ENCODE measurements around the gene PMEL. TPM values are rescaled to one million over a fixed set of nuclear protein-coding genes. Genes with fewer than 3 reads are reported as not detected.

PMEL gene
- total and polyA plus RNA-seq, 9 of the 15 experiments (the other 6 are each of a cell fraction or from before 2014, with no cell fraction given): 0.36 to 2.0 (median 0.98) TPM

DNA sequence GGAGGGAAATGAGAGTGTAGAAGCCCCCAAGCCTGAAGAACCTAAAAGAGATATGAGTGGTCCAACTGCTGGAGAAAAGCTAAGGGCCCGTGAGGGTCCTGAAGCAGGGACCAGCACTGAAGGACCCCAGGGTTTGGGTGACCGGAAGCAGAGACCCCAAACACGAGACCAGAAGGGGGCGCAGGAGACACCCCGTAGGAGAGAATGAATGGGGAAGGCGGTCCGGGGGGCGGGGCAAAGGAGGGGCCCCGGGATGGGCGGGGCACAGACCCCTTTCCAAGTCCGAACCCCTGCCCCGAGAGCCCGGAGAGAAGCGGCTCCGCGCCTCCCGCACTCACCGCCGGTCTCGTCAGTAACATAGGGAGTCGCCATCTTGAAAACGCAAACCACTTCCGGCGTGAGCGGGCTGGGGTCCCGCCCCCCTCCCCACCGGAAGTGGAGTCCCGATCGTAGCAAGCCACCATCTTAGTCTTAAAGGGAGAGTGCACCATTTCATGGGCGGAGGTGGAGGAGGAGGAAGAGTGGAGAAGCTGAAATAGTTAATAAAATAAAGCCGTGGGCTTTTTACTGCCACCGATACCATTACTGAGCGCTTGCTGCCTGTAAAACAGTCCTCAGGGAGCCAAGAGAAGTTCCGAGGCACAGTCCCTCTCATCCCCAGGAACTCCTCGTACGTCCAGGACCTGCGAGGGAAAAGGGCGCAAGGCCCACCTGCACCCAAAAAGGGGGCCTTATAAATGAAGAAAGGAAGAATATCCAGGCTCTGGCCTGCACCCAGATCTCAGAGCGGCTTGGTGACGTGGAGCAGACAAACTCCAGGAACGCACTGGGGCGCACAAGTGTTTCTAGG, 38.9 kb downstream of the PMEL start (continued):
- TF ChIP-seq, protein P1, sequence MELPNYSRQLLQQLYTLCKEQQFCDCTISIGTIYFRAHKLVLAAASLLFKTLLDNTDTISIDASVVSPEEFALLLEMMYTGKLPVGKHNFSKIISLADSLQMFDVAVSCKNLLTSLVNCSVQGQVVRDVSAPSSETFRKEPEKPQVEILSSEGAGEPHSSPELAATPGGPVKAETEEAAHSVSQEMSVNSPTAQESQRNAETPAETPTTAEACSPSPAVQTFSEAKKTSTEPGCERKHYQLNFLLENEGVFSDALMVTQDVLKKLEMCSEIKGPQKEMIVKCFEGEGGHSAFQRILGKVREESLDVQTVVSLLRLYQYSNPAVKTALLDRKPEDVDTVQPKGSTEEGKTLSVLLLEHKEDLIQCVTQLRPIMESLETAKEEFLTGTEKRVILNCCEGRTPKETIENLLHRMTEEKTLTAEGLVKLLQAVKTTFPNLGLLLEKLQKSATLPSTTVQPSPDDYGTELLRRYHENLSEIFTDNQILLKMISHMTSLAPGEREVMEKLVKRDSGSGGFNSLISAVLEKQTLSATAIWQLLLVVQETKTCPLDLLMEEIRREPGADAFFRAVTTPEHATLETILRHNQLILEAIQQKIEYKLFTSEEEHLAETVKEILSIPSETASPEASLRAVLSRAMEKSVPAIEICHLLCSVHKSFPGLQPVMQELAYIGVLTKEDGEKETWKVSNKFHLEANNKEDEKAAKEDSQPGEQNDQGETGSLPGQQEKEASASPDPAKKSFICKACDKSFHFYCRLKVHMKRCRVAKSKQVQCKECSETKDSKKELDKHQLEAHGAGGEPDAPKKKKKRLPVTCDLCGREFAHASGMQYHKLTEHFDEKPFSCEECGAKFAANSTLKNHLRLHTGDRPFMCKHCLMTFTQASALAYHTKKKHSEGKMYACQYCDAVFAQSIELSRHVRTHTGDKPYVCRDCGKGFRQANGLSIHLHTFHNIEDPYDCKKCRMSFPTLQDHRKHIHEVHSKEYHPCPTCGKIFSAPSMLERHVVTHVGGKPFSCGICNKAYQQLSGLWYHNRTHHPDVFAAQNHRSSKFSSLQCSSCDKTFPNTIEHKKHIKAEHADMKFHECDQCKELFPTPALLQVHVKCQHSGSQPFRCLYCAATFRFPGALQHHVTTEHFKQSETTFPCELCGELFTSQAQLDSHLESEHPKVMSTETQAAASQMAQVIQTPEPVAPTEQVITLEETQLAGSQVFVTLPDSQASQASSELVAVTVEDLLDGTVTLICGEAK (IDR thresholded peaks at IDR 0.05): peak; percentile 92
- TF ChIP-seq, protein P1 (CRISPR knock-in tag; IDR thresholded peaks at IDR 0.05): no peak
- peak; percentile 65 for TF ChIP-seq HCFC1 (IDR thresholded peaks at IDR 0.05; ENCODE audit: low read depth, low read length)
- TF ChIP-seq NCOR1 (IDR thresholded peaks at IDR 0.05): peak; percentile 55; the same call in 1 of the 2 replicates
- peak; percentile 32; the same call in 1 of the 2 replicates for TF ChIP-seq L3MBTL2 (IDR thresholded peaks at IDR 0.05)
- TF ChIP-seq RB1 (IDR thresholded peaks at IDR 0.05; ENCODE audit: low read depth): 0 out of 2 replicates have a peak, but pooled peaks have one; percentile 69
- peak; percentile 88 for TF ChIP-seq TAF1 (IDR thresholded peaks at IDR 0.05; ENCODE audit: control insufficient read depth, extremely low read depth, insufficient read depth, low read length, severe bottlenecking)
- TF ChIP-seq, protein P2, sequence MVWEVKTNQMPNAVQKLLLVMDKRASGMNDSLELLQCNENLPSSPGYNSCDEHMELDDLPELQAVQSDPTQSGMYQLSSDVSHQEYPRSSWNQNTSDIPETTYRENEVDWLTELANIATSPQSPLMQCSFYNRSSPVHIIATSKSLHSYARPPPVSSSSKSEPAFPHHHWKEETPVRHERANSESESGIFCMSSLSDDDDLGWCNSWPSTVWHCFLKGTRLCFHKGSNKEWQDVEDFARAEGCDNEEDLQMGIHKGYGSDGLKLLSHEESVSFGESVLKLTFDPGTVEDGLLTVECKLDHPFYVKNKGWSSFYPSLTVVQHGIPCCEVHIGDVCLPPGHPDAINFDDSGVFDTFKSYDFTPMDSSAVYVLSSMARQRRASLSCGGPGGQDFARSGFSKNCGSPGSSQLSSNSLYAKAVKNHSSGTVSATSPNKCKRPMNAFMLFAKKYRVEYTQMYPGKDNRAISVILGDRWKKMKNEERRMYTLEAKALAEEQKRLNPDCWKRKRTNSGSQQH (CRISPR knock-in tag; IDR thresholded peaks at IDR 0.05): peak; percentile 90
- TF ChIP-seq, protein P3, sequence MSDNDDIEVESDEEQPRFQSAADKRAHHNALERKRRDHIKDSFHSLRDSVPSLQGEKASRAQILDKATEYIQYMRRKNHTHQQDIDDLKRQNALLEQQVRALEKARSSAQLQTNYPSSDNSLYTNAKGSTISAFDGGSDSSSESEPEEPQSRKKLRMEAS (CRISPR knock-in tag; IDR thresholded peaks at IDR 0.05): peak; percentile 7; the same call in 1 of the 2 replicates
- TF ChIP-seq POLR2AphosphoS5 (IDR thresholded peaks at IDR 0.05; ENCODE audit: control insufficient read depth, insufficient read depth, low read depth, low read length): 0 out of 2 replicates have a peak, but pooled peaks have one; percentile 39
- TF ChIP-seq HLTF (IDR thresholded peaks at IDR 0.05): peak; percentile 94
- 0 out of 2 replicates have a peak, but pooled peaks have one; percentile 15 for TF ChIP-seq MTA3 (IDR thresholded peaks at IDR 0.05; ENCODE audit: borderline replicate concordance)
- TF ChIP-seq SMC3 (conservative IDR thresholded peaks at IDR 0.05; ENCODE audit: insufficient read depth, low read depth, low read length): peak; percentile 38; the same call in 1 of the 2 replicates
- peak; percentile 26 to 44; a peak in 3 of 4 replicates for TF ChIP-seq TRIM24 (IDR thresholded peaks at IDR 0.05)
- TF ChIP-seq KLF13 (tag; IDR thresholded peaks at IDR 0.05; ENCODE audit: borderline replicate concordance, low read depth): peak; percentile 69
